Aorta (tissue), 5 donors: ENCODE results near the gene KCNK7. TPM values are rescaled to one million over a fixed set of nuclear protein-coding genes. Genes with fewer than 3 reads are reported as not detected.
A peak's percentile ranks its signal among the peaks of the same experiment; 100 is the strongest.

ENCODE experiments used
- ATAC-seq: fragments of 200-7000 bp; cut with Tn5 transposase; one replicate; pipeline ENCODE4 v1.9.1; 2022; ENCODE audit warnings: moderate library complexity; ENCODE audit not compliant: low FRiP score
- DNase-seq, 2 donors: peaks; one replicate each; pipeline ENCODE4 v3.0.0-alpha.2; 2020
- H3K27ac ChIP-seq, 2 donors: one replicate each; pipeline ENCODE4 v1.5.1; 2013; ENCODE audit warnings: low read length in 2 of 2, mild to moderate bottlenecking in 2 of 2, moderate library complexity in 2 of 2, control low read depth in 1 of 2, inconsistent platforms in 1 of 2, low read depth in 1 of 2
- H3K27me3 ChIP-seq, 2 donors: one replicate each; pipeline ENCODE4 v1.6.1; 2013; ENCODE audit warnings: control low read depth in 1 of 2, low read length in 1 of 2, mild to moderate bottlenecking in 1 of 2, moderate library complexity in 1 of 2; ENCODE audit not compliant: insufficient read depth in 2 of 2, control insufficient read depth in 1 of 2
- H3K36me3 ChIP-seq, 2 donors: one replicate each; pipeline ENCODE4 v1.6.1; 2013; ENCODE audit warnings: control low read depth in 1 of 2, low read length in 1 of 2, mild to moderate bottlenecking in 1 of 2; ENCODE audit not compliant: insufficient read depth in 2 of 2, control insufficient read depth in 1 of 2
- H3K4me1 ChIP-seq, 2 donors: one replicate each; pipeline ENCODE4 v1.6.1; 2013; ENCODE audit warnings: low read length in 2 of 2, control low read depth in 1 of 2, mild to moderate bottlenecking in 1 of 2, moderate library complexity in 1 of 2; ENCODE audit not compliant: insufficient read depth in 2 of 2, control insufficient read depth in 1 of 2
- H3K4me3 ChIP-seq, 2 donors: one replicate each; pipeline ENCODE4 v1.5.1; 2013; ENCODE audit warnings: low read length in 2 of 2, control low read depth in 1 of 2, mild to moderate bottlenecking in 1 of 2
- H3K9me3 ChIP-seq: one replicate; pipeline ENCODE4 v1.6.1; 2013; ENCODE audit warnings: mild to moderate bottlenecking, low read length; ENCODE audit not compliant: control insufficient read depth
- WGBS, 2 donors: extraction: QIAGEN DNeasy Blood & Tissue Kit; methylation state at CpG; one replicate each; pipeline ENCODE4 v1.1.7; 2013; 5-methylcytosine and 5-hydroxymethylcytosine counted together
- intact Hi-C, 2 donors: fragments of 100-400 bp; cut with DNase I; formaldehyde crosslinking; loops; one replicate each; pipeline versions ENCODE4 v1.14.2 to v1.15.0; 2022
- polyA plus RNA-seq, 2 donors: library from polyadenylated mRNA; stranded (reverse); fragments of 200-250 nt; gene quantifications; one replicate each; pipeline ENCODE4 v1.2.3, GENCODE V29; 2013
- total RNA-seq, 2 donors: library from RNA; stranded (reverse); fragmentation: NEBNext Ultra II Directional; extraction: Animal tissue kit (Norgen Biotek cat#: 25700); gene quantifications; one replicate each; pipeline ENCODE4 v1.2.1, GENCODE V29; 2021
- donor health status: healthy with polysubstance abuse.
- donor health status: Bipolar disorder and iron deficiency.
- donor health status: DM: no; HTN: no; CAD: no.
- donor health status: DM: no; HTN: no; CAD: no.
- donor health status: DM: yes; HTN: yes; CAD: no.

KCNK7 gene
- total and polyA plus RNA-seq, 4 donors = 0.93 to 7.3 (median 1.3) TPM; not detected in 1

GRCh38 chr11:65609229-65609628 is 13.6 kb upstream of the KCNK7 start:
- H3K27ac ChIP-seq = no peak overlapping the region

GRCh38 chr11:65607614-65608426 is 12.2 kb upstream of the KCNK7 start:
- peaks cover 0 to 2% of the 10 kb centered on the region in 2 donors for H3K4me1 ChIP-seq
- H3K9me3 ChIP-seq = no peaks in the 10 kb centered on the region
- DNase-seq (no peak), ATAC-seq (no peak)
- H3K36me3 ChIP-seq = peaks cover 2 to 3% of the 10 kb centered on the region in 2 donors
- intact Hi-C loops = loop anchor here in 1 of 2 donors (2.0 kb wide), 1 partner anchor 33 kb away; no protein-coding TSS in a partner anchor
- no peak overlapping the region for H3K4me3 ChIP-seq
- H3K27me3 ChIP-seq = no peaks in the 10 kb centered on the region
- 75 to 80% methylated on average over 37 of the region's 37 CpGs for WGBS, 2 donors
- H3K27ac ChIP-seq = peak overlapping the region in 1 of 2 donors; percentile 26

More at GRCh38 chr11:65609229-65609628, 13.6 kb upstream of the KCNK7 start:
- Histone ChIP-seq H3K4me3 (no peak overlapping the region), H3K9me3 (no peaks in the 10 kb centered on the region), H3K4me1 (peaks cover 0 to 2% of the 10 kb centered on the region in 2 donors), H3K27me3 (no peaks in the 10 kb centered on the region), H3K36me3 (peaks cover 0 to 2% of the 10 kb centered on the region in 2 donors)
- DNase-seq (no peak), ATAC-seq (no peak)
- 26 to 31% methylated on average over 3 of the region's 3 CpGs for WGBS, 2 donors
- intact Hi-C loops = no loop called here

DNA sequence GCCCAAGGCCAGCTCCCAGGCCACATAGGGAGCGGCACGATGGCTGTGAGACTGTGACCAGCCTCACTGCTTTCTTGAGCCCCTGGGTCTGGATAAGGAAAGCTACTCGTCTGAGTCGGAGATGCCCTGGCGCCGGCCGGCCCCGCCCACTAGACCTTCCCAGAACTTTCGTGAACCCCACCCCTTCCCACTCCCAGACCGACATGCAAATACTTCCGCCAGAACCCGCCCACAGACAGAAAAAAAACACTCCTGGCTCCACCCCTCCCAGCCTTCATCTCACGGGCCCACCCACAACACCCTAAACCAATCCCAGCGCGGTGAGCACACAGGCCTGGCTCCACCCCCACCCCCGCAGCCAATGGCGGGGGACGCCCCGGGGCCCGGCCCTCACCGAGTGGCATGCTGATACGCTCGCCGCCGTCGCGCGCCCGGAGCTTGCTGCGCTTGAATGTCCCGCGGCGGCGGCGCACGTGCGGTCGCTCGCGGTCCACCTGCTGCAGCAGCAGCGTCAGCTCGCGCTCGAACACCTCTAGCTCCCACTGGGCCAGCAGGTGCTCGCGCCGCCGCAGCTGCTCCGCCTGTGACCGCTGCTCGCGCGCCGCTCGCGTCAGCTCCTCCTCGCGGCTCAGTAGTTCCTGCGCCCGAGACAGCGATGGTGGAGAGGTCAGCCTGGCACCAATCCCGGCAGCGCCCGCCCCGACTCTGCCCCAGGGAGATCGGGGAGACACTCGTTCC is 11.4 kb upstream of the KCNK7 start:
- peaks cover 2 to 3% of the 10 kb centered on the region in 2 donors for H3K36me3 ChIP-seq
- DNase-seq = peak; percentile 93 to 97
- no peaks in the 10 kb centered on the region for H3K9me3 ChIP-seq
- WGBS, 2 donors = 34 to 36% methylated on average over 67 of the region's 67 CpGs
- H3K27me3 ChIP-seq = no peaks in the 10 kb centered on the region
- peaks cover 0 to 2% of the 10 kb centered on the region in 2 donors for H3K4me1 ChIP-seq
- intact Hi-C loops = loop anchor here in 1 of 2 donors (2.0 kb wide), 1 partner anchor 32 kb away; no protein-coding TSS in a partner anchor
- ATAC-seq = peak; percentile 96
- no peak overlapping the region for H3K4me3 ChIP-seq
- H3K27ac ChIP-seq = peak overlapping the region in 1 of 2 donors; percentile 26

GRCh38 chr11:65604258-65604657 is 8.7 kb upstream of the KCNK7 start:
- H3K27me3 ChIP-seq = no peaks in the 10 kb centered on the region
- WGBS, 2 donors = 93 to 96% methylated on average over 1 of the region's 1 CpG
- no peaks in the 10 kb centered on the region for H3K9me3 ChIP-seq
- DNase-seq (no peak), ATAC-seq (no peak)
- H3K27ac ChIP-seq = no peak overlapping the region
- H3K36me3 ChIP-seq = peaks cover 2 to 3% of the 10 kb centered on the region in 2 donors
- H3K4me1 ChIP-seq = no peaks in the 10 kb centered on the region
- intact Hi-C loops = no loop called here
- no peak overlapping the region for H3K4me3 ChIP-seq

GRCh38 chr11:65599955-65600246 is 4.3 kb upstream of the KCNK7 start:
- Histone ChIP-seq H3K9me3 (no peaks in the 10 kb centered on the region), H3K27me3 (no peaks in the 10 kb centered on the region), H3K4me3 (no peak overlapping the region), H3K36me3 (peaks cover 2 to 3% of the 10 kb centered on the region in 2 donors), H3K4me1 (no peaks in the 10 kb centered on the region), H3K27ac (no peak overlapping the region)
- WGBS, 2 donors = 88 to 91% methylated on average over 6 of the region's 6 CpGs
- ATAC-seq = no peak
- DNase-seq = no peak
- intact Hi-C loops = no loop called here

GRCh38 chr11:65599216-65599954 is 3.8 kb upstream of the KCNK7 start:
- 77 to 82% methylated on average over 42 to 49 of the region's 49 CpGs for WGBS, 2 donors
- peaks cover 0 to 3% of the 10 kb centered on the region in 2 donors for H3K36me3 ChIP-seq
- no peaks in the 10 kb centered on the region for H3K4me1 ChIP-seq
- intact Hi-C loops = no loop called here
- H3K9me3 ChIP-seq = no peaks in the 10 kb centered on the region
- H3K27me3 ChIP-seq = no peaks in the 10 kb centered on the region
- H3K27ac ChIP-seq = no peak overlapping the region
- no peak overlapping the region for H3K4me3 ChIP-seq
- DNase-seq = peak in 1 of 2 donors; percentile 47
- ATAC-seq = no peak

DNA sequence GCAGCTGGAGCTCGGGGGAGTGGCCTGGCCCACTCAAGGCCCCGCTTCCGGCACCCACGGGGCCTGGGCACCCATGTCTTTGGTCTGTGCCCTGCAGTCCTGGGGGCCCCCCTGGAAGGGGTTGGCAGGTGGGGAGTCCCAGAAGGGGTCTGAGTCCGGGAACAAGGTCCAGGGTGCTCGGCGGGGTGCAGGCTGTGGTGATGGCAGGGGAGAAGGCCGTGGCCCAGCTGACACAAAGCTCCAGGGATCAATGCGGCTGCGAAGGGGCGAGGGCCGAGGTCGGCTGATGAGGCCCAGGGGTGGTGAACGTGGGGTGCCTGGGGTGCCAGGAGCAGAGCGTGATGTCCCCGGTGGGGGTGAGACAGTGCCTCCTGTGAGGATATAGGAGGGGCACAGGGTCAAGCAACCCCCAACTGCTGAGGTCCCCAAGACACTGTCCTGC is 2.7 kb upstream of the KCNK7 start:
- Histone ChIP-seq H3K36me3 (no peaks in the 10 kb centered on the region), H3K27me3 (no peaks in the 10 kb centered on the region), H3K9me3 (no peaks in the 10 kb centered on the region), H3K4me1 (no peaks in the 10 kb centered on the region), H3K27ac (no peak overlapping the region), H3K4me3 (no peak overlapping the region)
- no peak for ATAC-seq
- DNase-seq = no peak
- WGBS, 2 donors = 87% methylated on average over 13 to 16 of the region's 16 CpGs
- intact Hi-C loops = no loop called here

DNA sequence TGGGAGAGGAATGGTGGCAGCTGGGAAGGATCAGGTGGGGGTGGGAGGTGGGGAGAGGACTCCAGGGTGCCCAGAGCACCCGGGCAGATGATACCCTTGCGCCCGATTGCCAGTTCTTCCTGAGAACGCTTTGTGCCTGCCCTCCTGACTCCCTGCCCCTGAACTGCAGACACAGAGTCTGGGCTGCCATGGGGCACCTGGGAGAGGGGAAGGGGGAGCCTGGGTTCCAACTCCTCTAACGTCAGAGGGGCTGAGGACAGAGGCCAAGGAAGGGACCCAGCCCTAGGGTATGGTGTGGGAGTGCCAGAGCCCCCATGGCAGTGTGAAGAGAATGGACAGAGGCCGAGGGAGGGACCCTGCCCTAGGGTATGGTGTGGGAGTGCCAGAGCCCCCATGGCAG is 920 bp upstream of the KCNK7 start:
- DNase-seq (no peak), ATAC-seq (no peak)
- Histone ChIP-seq H3K27ac (no peak overlapping the region), H3K27me3 (no peaks in the 10 kb centered on the region), H3K4me3 (no peak overlapping the region), H3K4me1 (no peaks in the 10 kb centered on the region), H3K9me3 (no peaks in the 10 kb centered on the region), H3K36me3 (peaks cover 0 to 2% of the 10 kb centered on the region in 2 donors)
- WGBS, 2 donors = 65 to 74% methylated on average over 6 of the region's 6 CpGs
- intact Hi-C loops = no loop called here
